CD4-positive, alpha-beta T cell treated with Interleukin-15 for 1 hour (primary cell): ENCODE data around the gene RAB25.
A peak's percentile ranks its signal among the peaks of the same experiment; 100 is the strongest.

Experiments
- DNase-seq: peaks from one replicate; pipeline ENCODE4 v3.0.0-alpha.2; 2020

Gene RAB25

GRCh38 chr1:156080863-156081179 lies 19.9 kb downstream of the RAB25 start:
- no peak for DNase-seq

- no peak for DNase-seq
Measured at GRCh38 chr1:156081180-156081916, 20.4 kb downstream of the RAB25 start.

DNA sequence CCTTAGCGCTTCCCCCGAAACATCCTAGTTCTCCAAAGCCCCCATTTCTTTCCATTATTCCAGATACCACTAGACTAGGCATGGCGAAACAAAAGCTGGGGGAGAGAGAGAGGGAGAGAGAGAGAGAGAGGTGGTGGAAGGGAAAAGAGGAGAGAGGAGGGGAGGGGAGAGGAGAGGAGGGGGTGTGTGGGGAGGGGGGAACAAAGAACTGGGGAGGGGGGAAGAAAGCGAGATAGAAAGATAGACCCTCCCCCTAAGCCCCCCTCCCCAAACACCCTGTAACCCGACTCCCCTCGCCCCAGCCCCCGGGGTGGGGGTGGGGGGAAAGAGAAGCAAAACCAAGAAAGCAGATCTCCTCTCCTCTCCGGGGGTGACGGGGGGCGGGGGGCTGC lies 21.0 kb downstream of the RAB25 start:
- DNase-seq, result no peak

DNA sequence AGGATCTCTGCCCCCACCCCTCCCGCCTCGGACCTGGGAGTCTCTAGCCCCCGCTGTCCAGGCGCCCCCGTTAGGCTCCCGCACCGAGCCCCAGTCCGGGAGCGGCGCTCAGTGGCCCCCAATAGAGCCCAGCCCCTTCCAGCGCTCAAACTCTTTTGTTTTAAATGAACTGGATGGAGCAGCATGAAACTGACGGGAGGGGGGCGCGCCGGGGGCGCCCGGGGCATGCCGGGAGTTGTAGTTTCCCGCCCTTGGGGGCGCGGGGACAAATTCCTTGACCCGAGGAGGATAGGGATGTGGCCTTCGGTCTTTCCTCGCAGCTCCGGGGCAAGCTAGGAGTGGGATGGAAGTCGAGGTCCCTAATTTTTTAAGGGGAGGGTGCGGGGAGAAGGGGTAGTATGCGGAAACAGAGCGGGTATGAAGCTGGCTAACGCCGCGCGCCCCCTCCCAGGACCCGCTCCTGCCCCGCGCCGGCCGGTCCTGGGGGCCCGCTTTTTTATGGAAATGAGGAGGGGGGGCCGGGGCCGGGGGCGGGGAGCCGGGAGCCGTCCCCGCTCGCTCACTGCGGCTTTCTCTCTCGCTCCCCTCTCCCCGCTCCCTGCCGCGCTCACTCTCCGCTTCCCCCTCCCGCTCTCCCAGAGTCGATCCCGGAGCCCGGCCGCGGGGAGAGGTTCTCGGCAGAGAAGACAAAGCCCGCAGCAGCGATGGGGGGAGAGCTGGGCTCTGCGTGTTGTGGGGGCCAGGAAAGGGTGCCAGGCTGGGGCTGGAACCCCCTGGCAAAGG lies 21.5 kb downstream of the RAB25 start, which contains the start of gene MEX3A:
Gene MEX3A (minus strand): TSS at position 157 of the 783 bp plus-strand sequence. CDS start 467 bp downstream, outside the sequence.
- DNase-seq, result peak; percentile 48

DNA sequence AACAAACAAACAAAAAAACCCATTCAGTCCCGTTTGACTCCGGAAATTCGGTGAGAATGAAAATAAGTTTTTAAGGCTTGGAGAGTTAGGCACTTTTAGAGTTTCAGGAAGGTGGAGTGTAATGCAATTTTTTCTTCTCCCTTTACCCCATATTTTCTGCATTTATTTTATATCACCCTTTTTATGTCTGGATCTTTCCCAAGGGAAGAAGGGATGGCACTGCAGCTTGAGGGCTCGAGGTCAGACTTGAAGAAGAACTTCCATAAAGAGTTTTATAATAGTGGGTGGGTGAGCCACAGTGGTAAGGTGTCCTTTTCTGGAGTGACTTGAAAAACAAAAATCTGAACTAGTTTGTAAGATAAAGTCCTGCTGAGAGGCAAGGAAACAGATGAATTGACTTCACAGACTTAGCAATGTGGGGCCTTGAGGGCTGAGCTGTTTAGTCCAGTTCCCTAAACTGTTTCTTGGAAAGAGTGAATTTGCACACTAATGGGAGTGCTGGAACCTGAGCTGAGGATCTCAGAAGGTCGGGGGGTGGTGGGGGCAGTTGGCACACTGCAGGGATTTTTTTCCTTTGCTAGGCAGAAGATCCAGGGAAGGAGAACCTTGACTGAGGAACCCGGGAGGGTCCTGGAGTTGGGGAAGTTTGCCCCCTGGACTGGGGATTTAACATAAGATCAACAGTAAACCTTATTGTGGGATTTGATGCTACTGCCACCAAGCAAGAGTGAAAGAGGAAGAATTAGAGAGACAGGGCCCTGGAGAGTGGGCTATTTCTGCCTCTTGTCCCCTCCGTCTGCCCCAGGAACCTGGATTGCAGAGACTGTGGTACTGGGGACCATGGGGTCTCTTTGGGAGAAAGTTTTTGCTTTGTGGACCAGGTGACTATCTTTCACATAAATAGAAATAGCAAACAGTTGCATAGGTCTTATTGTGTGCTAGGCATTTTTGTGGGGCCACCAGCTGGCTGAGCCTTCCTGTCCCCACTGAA lies 23.1 kb downstream of the RAB25 start:
- DNase-seq, result no peak

GRCh38 chr1:156086256-156086662 lies 25.3 kb downstream of the RAB25 start:
- DNase-seq, result no peak

GRCh38 chr1:156089704-156090103 lies 28.7 kb downstream of the RAB25 start:
- no peak for DNase-seq

DNA sequence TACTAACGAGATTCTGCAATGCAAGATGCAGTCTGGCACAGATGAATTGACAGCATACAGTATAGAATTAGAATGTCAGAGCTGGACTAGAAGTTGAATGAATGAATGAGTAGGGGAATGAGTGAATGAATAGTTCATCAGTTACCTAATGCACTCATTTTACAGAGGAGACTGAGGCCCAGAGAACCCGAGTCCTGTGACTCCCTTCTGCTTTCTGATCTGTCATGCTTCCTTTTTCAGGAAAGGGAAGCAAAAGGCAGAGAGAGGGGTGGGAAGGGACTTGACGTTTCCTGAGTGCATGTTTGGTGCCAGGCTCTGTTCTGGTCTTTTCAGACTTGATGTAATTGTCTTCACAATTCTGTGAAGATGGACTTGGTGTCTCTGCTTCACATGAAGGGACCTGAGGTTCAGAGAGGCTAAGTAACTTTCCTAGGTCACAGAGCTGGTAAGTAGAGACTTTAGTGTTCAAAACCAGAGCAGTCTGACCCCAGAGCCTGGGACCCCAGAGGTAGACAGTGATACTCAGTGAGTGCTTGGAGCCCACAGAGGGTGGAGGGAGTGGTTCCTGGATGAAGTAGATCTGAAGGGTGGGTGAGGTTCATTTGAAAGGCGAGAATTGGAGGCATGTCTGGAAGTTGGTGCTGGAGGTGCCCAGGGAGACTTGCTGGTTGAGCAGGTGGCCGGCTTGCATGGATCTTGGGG lies 29.3 kb downstream of the RAB25 start:
- no peak for DNase-seq

- DNase-seq, result peak; percentile 84
Measured at GRCh38 chr1:156090840-156091188, 29.9 kb downstream of the RAB25 start.

- no peak for DNase-seq
Measured at GRCh38 chr1:156091610-156092009, 30.6 kb downstream of the RAB25 start.

GRCh38 chr1:156095906-156096508 lies 35.0 kb downstream of the RAB25 start:
- no peak for DNase-seq

DNA sequence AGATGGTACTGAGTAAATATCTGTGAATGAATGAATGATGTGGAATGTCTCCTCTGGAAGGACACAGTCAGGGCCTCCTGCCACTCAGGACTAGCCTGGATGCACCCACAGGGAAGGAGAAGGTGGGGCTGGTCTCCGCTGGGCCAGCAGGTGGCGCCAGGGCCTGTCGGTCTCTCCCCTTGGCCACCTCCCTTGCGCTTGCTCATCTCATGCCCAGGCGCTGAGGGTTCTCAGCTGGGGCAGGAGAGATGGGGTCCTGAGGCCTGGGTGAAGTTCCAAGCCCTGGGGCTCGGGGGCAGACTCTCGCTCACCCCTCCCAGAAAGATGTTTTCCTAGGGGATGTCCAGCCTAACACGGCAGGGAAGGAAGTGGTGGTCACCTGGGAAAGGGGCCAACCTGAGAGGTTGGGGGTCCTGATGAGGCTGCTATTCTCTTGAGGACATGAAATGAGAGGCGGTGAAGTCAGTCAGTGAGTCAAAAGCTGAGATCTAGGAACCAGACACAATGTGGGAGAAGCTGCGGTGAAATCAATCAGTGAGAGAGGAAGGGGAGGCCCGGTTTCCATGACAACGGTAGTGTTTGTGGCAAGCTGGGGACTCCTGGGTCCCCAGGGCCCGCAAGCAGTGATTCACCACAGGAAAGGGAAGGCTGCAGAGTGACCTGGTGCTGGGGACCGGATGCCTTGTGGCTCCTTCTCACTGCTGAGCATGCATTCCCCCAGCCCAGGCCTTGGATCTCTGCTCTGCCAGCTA lies 35.9 kb downstream of the RAB25 start:
- DNase-seq, result peak; percentile 97

DNA sequence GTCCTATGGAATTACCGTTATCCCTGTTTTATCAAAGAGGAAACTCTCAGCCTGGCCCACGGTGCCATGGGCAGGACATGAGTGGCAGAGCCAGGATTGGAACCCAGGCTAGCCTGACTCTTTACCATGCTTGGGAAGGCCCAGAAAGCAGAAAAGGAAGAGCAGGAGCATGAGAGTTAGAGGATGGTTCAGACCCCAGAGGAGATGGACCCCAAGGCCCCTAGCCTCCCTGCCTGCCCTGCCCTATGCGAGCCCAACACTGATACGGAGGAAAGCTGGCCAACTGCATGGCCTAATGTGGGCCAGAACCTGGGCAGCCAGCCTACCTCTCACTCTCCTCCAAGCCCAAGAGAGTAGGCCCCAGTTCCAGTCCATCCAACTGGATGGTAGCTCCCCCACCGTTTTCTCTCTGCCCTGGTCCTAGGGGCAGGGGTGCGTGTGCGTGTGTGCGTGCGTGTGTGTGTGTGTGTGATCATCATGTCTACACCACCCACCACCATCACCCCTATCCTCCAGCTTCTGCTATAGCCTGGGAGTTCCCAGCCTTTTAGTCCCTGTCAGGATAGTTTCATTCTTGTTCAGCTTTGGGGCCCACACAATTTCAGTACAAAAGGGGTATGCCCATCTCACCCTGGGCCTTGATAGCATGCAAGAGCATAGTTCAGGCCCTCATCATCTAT lies 36.7 kb downstream of the RAB25 start:
- no peak for DNase-seq

- DNase-seq, result no peak
Measured at GRCh38 chr1:156098784-156099183, 37.8 kb downstream of the RAB25 start.

DNA sequence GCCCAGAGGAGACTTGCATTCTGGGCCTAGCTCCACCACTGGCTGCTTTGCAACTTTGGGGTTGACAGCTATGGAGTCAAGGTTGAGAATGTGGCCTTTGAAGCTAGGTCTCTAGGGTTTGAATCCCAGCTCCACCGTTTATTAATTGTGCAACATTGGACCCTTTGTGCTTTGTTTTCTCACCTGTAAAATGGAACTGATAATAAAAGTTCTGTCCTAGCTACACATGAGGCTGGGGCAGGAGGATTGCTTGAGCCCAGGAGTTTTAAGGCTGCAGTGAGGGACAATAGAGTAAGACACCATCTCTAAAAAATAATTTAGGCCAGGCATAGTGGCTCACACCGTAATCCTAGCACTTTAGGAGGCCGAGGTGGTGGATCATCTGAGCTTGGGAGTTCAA lies 38.3 kb downstream of the RAB25 start:
- no peak for DNase-seq

GRCh38 chr1:156100205-156100995 lies 39.4 kb downstream of the RAB25 start:
- DNase-seq, result no peak

- no peak for DNase-seq
Measured at GRCh38 chr1:156101880-156102279, 40.9 kb downstream of the RAB25 start.

- DNase-seq, result no peak
Measured at GRCh38 chr1:156102633-156103511, 41.9 kb downstream of the RAB25 start.

- peak; percentile 30 for DNase-seq
Measured at GRCh38 chr1:156103521-156103947, 42.6 kb downstream of the RAB25 start.
